CD8-positive, alpha-beta memory T cell (primary cell): ENCODE results near the gene PASK. TPM values are rescaled to one million over a fixed set of nuclear protein-coding genes. Genes with fewer than 3 reads are reported as not detected.
A peak's percentile ranks its signal among the peaks of the same experiment; 100 is the strongest.

Experiments used
- CTCF ChIA-PET: fragments of 350-600 bp; sonication (Branson Sonifier 250); formaldehyde crosslinking; loops from one replicate; lab custom pipeline; 2021; ENCODE audit warnings: antibody characterized with exemption; lab: Charles Lee
- POLR2A ChIA-PET: fragments of 350-600 bp; sonication (Branson Sonifier 250); formaldehyde crosslinking; loops from one replicate; lab custom pipeline; 2021; ENCODE audit warnings: antibody characterized with exemption; lab: Charles Lee
- DNase-seq, 5 donors: peaks; one replicate each; pipeline versions ENCODE4 v3.0.0 to v3.0.0-alpha.2; 2020 to 2022; ENCODE audit warnings: mixed read lengths in 1 of 5
- H3K27ac ChIP-seq: one replicate; pipeline ENCODE4 v1.7.0; 2013; ENCODE audit warnings: low read depth, mild to moderate bottlenecking, low read length, moderate library complexity
- H3K27me3 ChIP-seq: 2 replicates; pipeline ENCODE4 v1.7.0; 2013; ENCODE audit warnings: low read length, mild to moderate bottlenecking; ENCODE audit not compliant: insufficient read depth, poor library complexity, severe bottlenecking
- H3K36me3 ChIP-seq: 2 replicates; pipeline ENCODE4 v1.7.0; 2013; ENCODE audit warnings: mild to moderate bottlenecking, low read length, moderate library complexity; ENCODE audit not compliant: insufficient read depth
- H3K4me1 ChIP-seq: 2 replicates; pipeline ENCODE4 v1.7.0; 2013; ENCODE audit warnings: mild to moderate bottlenecking, low read length, moderate library complexity; ENCODE audit not compliant: insufficient read depth
- H3K4me3 ChIP-seq: 2 replicates; pipeline ENCODE4 v1.7.0; 2013; ENCODE audit warnings: mild to moderate bottlenecking, low read length
- H3K9me3 ChIP-seq: 2 replicates; pipeline ENCODE4 v1.7.0; 2013; ENCODE audit warnings: mild to moderate bottlenecking, low read length
- H3K27ac Mint-ChIP-seq, 8 donors: one replicate each; pipeline ENCODE4 v1.8.0; 2020 to 2021; ENCODE audit warnings: mixed read lengths in 8 of 8, mild to moderate bottlenecking in 6 of 8, inconsistent platforms in 3 of 8, moderate library complexity in 3 of 8
- H3K27me3 Mint-ChIP-seq, 2 donors: one replicate each; pipeline ENCODE4 v1.8.0; 2020 to 2021; ENCODE audit warnings: mixed read lengths in 2 of 2, mild to moderate bottlenecking in 1 of 2, moderate library complexity in 1 of 2
- H3K36me3 Mint-ChIP-seq, 3 donors: one replicate each; pipeline ENCODE4 v1.8.0; 2020 to 2021; ENCODE audit warnings: mixed read lengths in 3 of 3, inconsistent platforms in 1 of 3, mild to moderate bottlenecking in 1 of 3
- H3K4me1 Mint-ChIP-seq, 3 donors: one replicate each; pipeline ENCODE4 v1.8.0; 2020 to 2021; ENCODE audit warnings: mixed read lengths in 3 of 3, inconsistent platforms in 1 of 3, mild to moderate bottlenecking in 1 of 3
- H3K4me3 Mint-ChIP-seq, 7 donors: one replicate each; pipeline ENCODE4 v1.8.0; 2020 to 2021; ENCODE audit warnings: mixed read lengths in 7 of 7, mild to moderate bottlenecking in 6 of 7, moderate library complexity in 4 of 7, inconsistent platforms in 2 of 7
- H3K9me3 Mint-ChIP-seq, 5 donors: one replicate each; pipeline ENCODE4 v1.8.0; 2020 to 2022; ENCODE audit warnings: mixed read lengths in 5 of 5, mild to moderate bottlenecking in 3 of 5, moderate library complexity in 2 of 5, inconsistent platforms in 1 of 5
- polyA plus RNA-seq: library from polyadenylated mRNA; unstranded; fragments of 300-500 nt; fragmentation: Illumina TruSeq; gene quantifications from one replicate; pipeline ENCODE4 v1.2.3, GENCODE V29; 2021
- total RNA-seq, 2 experiments: library from RNA; stranded (reverse); gene quantifications; one replicate each; pipeline ENCODE4 v1.2.3, GENCODE V29; 2021

The PASK gene
- total and polyA plus RNA-seq, 3 experiments from 2014 or later, result 32.8 to 93.8 (median 92.8) TPM

DNA sequence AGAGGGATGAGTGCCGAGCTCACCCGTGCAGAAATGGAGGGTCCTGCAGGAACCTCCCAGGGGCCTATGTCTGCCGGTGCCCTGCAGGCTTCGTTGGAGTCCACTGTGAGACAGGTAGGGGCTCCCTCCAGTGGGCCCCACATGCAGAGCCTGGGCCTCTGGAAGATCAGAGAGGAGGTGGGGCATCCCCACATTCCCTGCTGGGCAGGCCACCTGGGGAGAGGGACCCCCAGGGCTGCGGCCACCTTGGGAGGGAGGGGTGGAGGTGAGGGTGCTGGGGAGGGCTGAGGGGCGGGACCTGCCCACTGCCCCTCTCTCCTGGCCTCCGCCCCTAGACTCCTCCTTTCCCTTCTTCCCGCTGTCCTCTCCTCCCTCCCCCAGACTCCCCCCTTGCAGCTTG, 85.7 kb downstream of the PASK start:
- Histone ChIP-seq H3K36me3 (no peaks in the 10 kb centered on the region), H3K27me3 (no peaks in the 10 kb centered on the region), H3K27ac (no peak overlapping the region), H3K4me1 (no peaks in the 10 kb centered on the region), H3K4me3 (no peak overlapping the region), H3K9me3 (no peaks in the 10 kb centered on the region)
- Mint-ChIP-seq H3K27ac (no peak overlapping the region), H3K4me3 (peak overlapping the region in 3 of 7 donors; percentile 13 to 68 (median 51)), H3K27me3 (no peaks in the 10 kb centered on the region), H3K36me3 (no peaks in the 10 kb centered on the region), H3K4me1 (peaks cover 0 to 7% (median 3%) of the 10 kb centered on the region in 3 donors), H3K9me3 (no peaks in the 10 kb centered on the region)
- no peak for DNase-seq
- CTCF ChIA-PET, result no interaction called here
- POLR2A ChIA-PET, result no interaction called here

GRCh38 chr2:241063093-241063551, 86.2 kb downstream of the PASK start:
- POLR2A ChIA-PET, result no interaction called here
- Histone ChIP-seq H3K36me3 (no peaks in the 10 kb centered on the region), H3K4me3 (no peak overlapping the region), H3K4me1 (no peaks in the 10 kb centered on the region), H3K9me3 (no peaks in the 10 kb centered on the region), H3K27me3 (no peaks in the 10 kb centered on the region), H3K27ac (no peak overlapping the region)
- CTCF ChIA-PET, result no interaction called here
- no peak overlapping the region for H3K27ac Mint-ChIP-seq
- H3K4me1 Mint-ChIP-seq, result peaks cover under 1 to 8% (median 3%) of the 10 kb centered on the region in 3 donors
- no peaks in the 10 kb centered on the region for H3K9me3 Mint-ChIP-seq
- no peaks in the 10 kb centered on the region for H3K27me3 Mint-ChIP-seq
- no peak overlapping the region for H3K4me3 Mint-ChIP-seq
- DNase-seq, result no peak
- no peaks in the 10 kb centered on the region for H3K36me3 Mint-ChIP-seq

DNA sequence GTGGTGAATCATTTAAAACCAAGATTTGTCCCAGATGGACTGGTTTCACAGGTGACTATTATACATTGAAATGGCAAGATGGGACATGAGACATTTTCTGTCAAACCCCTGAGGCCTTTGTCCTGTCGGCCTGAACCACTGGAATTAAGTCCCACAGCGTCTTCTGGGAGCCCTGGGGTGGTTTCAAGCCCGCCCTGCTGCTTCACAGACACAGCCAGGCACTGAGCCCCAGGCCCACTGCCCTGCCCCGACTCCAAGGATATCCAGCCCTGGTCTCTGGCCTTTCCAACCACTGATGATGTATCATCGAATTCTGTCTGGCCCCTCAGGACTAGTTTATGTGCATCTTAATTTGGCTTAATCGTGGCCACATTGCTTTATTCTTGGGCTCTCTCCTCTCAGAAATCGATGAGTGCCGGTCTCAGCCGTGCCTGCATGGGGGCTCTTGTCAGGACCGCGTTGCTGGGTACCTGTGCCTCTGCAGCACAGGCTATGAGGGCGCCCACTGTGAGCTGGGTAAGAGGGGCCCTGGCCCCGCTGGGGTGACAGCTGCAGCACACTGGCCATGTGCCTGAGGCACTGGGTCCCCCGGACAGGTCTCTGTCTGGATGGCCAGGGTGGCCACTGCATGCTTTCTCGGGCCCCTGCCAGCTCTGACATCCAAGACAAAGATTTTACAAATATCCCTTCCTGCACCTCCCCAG, 86.7 kb downstream of the PASK start:
- Histone ChIP-seq H3K9me3 (no peaks in the 10 kb centered on the region), H3K27ac (no peak overlapping the region), H3K36me3 (no peaks in the 10 kb centered on the region), H3K4me3 (no peak overlapping the region), H3K27me3 (no peaks in the 10 kb centered on the region), H3K4me1 (no peaks in the 10 kb centered on the region)
- Mint-ChIP-seq H3K27me3 (no peaks in the 10 kb centered on the region), H3K4me3 (no peak overlapping the region), H3K27ac (no peak overlapping the region), H3K9me3 (no peaks in the 10 kb centered on the region), H3K36me3 (no peaks in the 10 kb centered on the region), H3K4me1 (peaks cover 3 to 14% (median 7%) of the 10 kb centered on the region in 3 donors)
- CTCF ChIA-PET, result interaction anchor here (0.9 to 1.0 kb wide), 2 partner anchors 88 to 548 kb away, joined by 3 read pairs; partner anchors contain the start of genes PASK and PPP1R7
- no peak for DNase-seq
- POLR2A ChIA-PET, result no interaction called here

DNA sequence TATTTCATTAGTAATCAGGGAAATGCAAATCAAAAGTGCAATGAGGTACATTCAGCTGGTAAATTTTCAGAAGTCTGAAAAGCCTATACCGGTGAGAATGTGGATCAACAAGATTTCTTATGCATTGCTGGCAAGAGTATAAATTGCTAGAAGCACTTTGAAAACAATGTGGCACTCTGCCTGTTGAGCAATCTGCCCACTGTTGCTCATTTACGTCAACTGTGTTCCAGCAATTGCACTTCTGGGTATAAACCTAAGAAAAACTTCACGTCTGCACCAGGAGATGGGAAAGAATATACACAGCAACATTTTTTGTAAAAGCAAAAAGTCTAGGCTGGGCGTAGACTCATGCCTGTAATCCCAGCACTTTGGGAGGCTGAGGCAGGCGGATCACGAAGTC, 88.0 kb downstream of the PASK start:
- no peaks in the 10 kb centered on the region for H3K36me3 Mint-ChIP-seq
- H3K27ac Mint-ChIP-seq, result no peak overlapping the region
- Histone ChIP-seq H3K9me3 (no peaks in the 10 kb centered on the region), H3K36me3 (no peaks in the 10 kb centered on the region), H3K27me3 (no peaks in the 10 kb centered on the region), H3K4me3 (no peak overlapping the region), H3K27ac (no peak overlapping the region), H3K4me1 (no peaks in the 10 kb centered on the region)
- peaks cover 3 to 14% (median 7%) of the 10 kb centered on the region in 3 donors for H3K4me1 Mint-ChIP-seq
- no peak overlapping the region for H3K4me3 Mint-ChIP-seq
- no peaks in the 10 kb centered on the region for H3K9me3 Mint-ChIP-seq
- H3K27me3 Mint-ChIP-seq, result no peaks in the 10 kb centered on the region
- ChIA-PET CTCF (interaction anchor here (1.0 kb wide), 1 partner anchor 89 kb away, joined by 3 read pairs; the partner anchor contains the start of genes PASK and PPP1R7), POLR2A (interaction anchor here (0.7 kb wide), 1 partner anchor 89 kb away, joined by 5 read pairs; no protein-coding TSS in a partner anchor)
- DNase-seq, result no peak

Other genes with a start within 250 kb of the PASK start
- not detected for gene CROCC2, start 243.1 kb downstream of the PASK start, total RNA-seq
- gene CROCC2, start 243.1 kb downstream of the PASK start, polyA plus RNA-seq, result not detected
- gene SNED1, start 150.9 kb downstream of the PASK start, total RNA-seq, result 1 to 10 TPM; 1.8 to 3.5 TPM
- gene SNED1, start 150.9 kb downstream of the PASK start, polyA plus RNA-seq, result 0.90 TPM
- 10 to 100 TPM; 48.0 to 49.2 TPM for gene MTERF4, start 47.2 kb downstream of the PASK start, total RNA-seq
- 46.4 TPM for gene MTERF4, start 47.2 kb downstream of the PASK start, polyA plus RNA-seq
- 10 to 100 TPM; 82.6 to 87.2 TPM for gene PPP1R7, start 995 bp upstream of the PASK start, total RNA-seq
- 132 TPM for gene PPP1R7, start 995 bp upstream of the PASK start, polyA plus RNA-seq
- gene ANO7, start 39.2 kb upstream of the PASK start, total RNA-seq, result under 1 TPM; 0.83 to 0.86 TPM
- gene ANO7, start 39.2 kb upstream of the PASK start, polyA plus RNA-seq, result not detected
- gene HDLBP, start 166.2 kb upstream of the PASK start, total RNA-seq, result 100 to 1,000 TPM; 307 to 313 TPM
- gene HDLBP, start 166.2 kb upstream of the PASK start, polyA plus RNA-seq, result 70.0 TPM
- gene SEPTIN2, start 166.5 kb upstream of the PASK start, total RNA-seq, result 100 to 1,000 TPM; 301 to 319 TPM
- gene SEPTIN2, start 166.5 kb upstream of the PASK start, polyA plus RNA-seq, result 187 TPM
- gene FARP2, start 206.8 kb upstream of the PASK start, total RNA-seq, result 10 to 100 TPM; 32.8 to 36.0 TPM
- gene FARP2, start 206.8 kb upstream of the PASK start, polyA plus RNA-seq, result 10.4 TPM